ENCODE results near the gene PNLIPRP3. TPM values are rescaled to one million over a fixed set of nuclear protein-coding genes. Genes with fewer than 3 reads are reported as not detected.

PNLIPRP3 gene
- polyA plus RNA-seq, 1 experiment, result not detected

GRCh38 chr10:116477986-116478664 is 50.5 kb downstream of the PNLIPRP3 start:
- ChIA-PET POLR2A (no interaction called here), CTCF (interaction anchor here (1.4 kb wide), 1 partner anchor 12 kb away, joined by 3 read pairs; no protein-coding TSS in a partner anchor)
- no peaks in the 10 kb centered on the region for H3K36me3 ChIP-seq (ENCODE audit: control insufficient read depth, insufficient read depth, low read length)
- TF ChIP-seq, protein P1, sequence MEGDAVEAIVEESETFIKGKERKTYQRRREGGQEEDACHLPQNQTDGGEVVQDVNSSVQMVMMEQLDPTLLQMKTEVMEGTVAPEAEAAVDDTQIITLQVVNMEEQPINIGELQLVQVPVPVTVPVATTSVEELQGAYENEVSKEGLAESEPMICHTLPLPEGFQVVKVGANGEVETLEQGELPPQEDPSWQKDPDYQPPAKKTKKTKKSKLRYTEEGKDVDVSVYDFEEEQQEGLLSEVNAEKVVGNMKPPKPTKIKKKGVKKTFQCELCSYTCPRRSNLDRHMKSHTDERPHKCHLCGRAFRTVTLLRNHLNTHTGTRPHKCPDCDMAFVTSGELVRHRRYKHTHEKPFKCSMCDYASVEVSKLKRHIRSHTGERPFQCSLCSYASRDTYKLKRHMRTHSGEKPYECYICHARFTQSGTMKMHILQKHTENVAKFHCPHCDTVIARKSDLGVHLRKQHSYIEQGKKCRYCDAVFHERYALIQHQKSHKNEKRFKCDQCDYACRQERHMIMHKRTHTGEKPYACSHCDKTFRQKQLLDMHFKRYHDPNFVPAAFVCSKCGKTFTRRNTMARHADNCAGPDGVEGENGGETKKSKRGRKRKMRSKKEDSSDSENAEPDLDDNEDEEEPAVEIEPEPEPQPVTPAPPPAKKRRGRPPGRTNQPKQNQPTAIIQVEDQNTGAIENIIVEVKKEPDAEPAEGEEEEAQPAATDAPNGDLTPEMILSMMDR (IDR thresholded peaks at IDR 0.05; ENCODE audit: insufficient read depth, low read depth, low read length), result no peak
- H3K4me3 ChIP-seq (ENCODE audit: low read depth, low read length), result no peak overlapping the region
- no peak for DNase-seq (ENCODE audit: low read depth)
- H3K27me3 ChIP-seq (ENCODE audit: control insufficient read depth, insufficient read depth, low read length), result no peaks in the 10 kb centered on the region

DNA sequence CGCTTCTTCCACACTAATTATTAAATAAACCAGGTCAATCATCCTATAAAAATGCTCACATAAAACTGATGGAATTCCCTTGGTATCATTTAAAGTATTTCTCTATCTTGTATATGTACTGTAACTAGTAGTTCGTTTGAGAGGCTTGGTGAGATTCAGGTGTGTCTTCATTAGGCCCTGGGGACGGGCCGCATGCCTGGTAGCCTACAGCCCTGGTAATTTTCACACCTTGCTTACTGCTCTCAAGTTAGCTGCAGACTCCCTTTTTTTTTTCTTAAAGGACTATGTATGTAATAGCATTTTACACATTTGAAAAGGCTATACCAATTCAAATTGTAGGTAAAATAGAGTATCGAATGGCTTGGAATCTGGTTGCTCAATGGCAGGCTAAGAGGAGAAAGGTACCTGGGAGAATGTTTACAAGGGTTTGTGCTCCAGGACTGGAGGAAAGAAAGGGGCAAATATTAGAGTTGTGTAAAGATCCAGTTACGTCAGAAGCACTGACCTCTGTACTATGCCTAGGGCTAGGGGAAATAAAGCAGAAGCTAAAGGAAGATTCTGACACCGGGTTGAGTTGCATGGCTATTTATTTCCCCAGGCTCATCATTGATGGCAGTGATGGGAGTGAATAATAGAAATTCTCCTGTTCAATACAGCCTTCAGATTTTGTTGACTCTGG is 59.3 kb downstream of the PNLIPRP3 start:
- Histone ChIP-seq H3K27me3 (ENCODE audit: control insufficient read depth, insufficient read depth, low read length) (no peaks in the 10 kb centered on the region), H3K4me3 (ENCODE audit: low read depth, low read length) (no peak overlapping the region), H3K36me3 (ENCODE audit: control insufficient read depth, insufficient read depth, low read length) (no peaks in the 10 kb centered on the region)
- ChIA-PET CTCF (interaction anchor here (1.0 kb wide), 1 partner anchor 43 kb away, joined by 6 read pairs; no protein-coding TSS in a partner anchor), POLR2A (no interaction called here)
- no peak for DNase-seq (ENCODE audit: low read depth)
- TF ChIP-seq, protein P1 (IDR thresholded peaks at IDR 0.05; ENCODE audit: insufficient read depth, low read depth, low read length), result no peak

- CTCF ChIA-PET, result interaction anchor here (0.6 to 1.0 kb wide), 2 partner anchors 22 to 44 kb away, joined by 3 to 6 read pairs; no protein-coding TSS in a partner anchor
- POLR2A ChIA-PET, result no interaction called here
- Histone ChIP-seq H3K4me3 (ENCODE audit: low read depth, low read length) (no peak overlapping the region), H3K36me3 (ENCODE audit: control insufficient read depth, insufficient read depth, low read length) (no peaks in the 10 kb centered on the region), H3K27me3 (ENCODE audit: control insufficient read depth, insufficient read depth, low read length) (no peaks in the 10 kb centered on the region)
- DNase-seq (ENCODE audit: low read depth), result no peak
- TF ChIP-seq, protein P1 (IDR thresholded peaks at IDR 0.05; ENCODE audit: insufficient read depth, low read depth, low read length), result no peak
These were observed 60.1 kb downstream of the PNLIPRP3 start for GRCh38 chr10:116487522-116488430.

- ChIA-PET POLR2A (no interaction called here), CTCF (interaction anchor here (0.7 to 1.4 kb wide), 5 partner anchors 12 to 1582 kb away, joined by 3 to 6 read pairs (median 3); no protein-coding TSS in a partner anchor)
- Histone ChIP-seq H3K36me3 (ENCODE audit: control insufficient read depth, insufficient read depth, low read length) (no peaks in the 10 kb centered on the region), H3K4me3 (ENCODE audit: low read depth, low read length) (no peak overlapping the region), H3K27me3 (ENCODE audit: control insufficient read depth, insufficient read depth, low read length) (no peaks in the 10 kb centered on the region)
- DNase-seq (ENCODE audit: low read depth), result no peak
- TF ChIP-seq, protein P1 (IDR thresholded peaks at IDR 0.05; ENCODE audit: insufficient read depth, low read depth, low read length), result no peak
These were observed 61.8 kb downstream of the PNLIPRP3 start for GRCh38 chr10:116489460-116489859.
